ENCODE measurements around the gene MAGT1.

GRCh38 chrX:77786365-77786680 is 108.9 kb downstream of the MAGT1 start:
- TF ChIP-seq POLR2A (IDR thresholded peaks at IDR 0.05) (no peak), CTCF (IDR thresholded peaks at IDR 0.05 in 8 of 11, conservative IDR thresholded peaks at IDR 0.05 in 3 of 11) (no peak)

Measured in spleen (tissue), 7 donors.